ENCODE results near the gene AMACR. TPM values are rescaled to one million over a fixed set of nuclear protein-coding genes. Genes with fewer than 3 reads are reported as not detected.

The AMACR gene
- total and polyA plus RNA-seq, 2 donors (not counting 3 experiments of a cell fraction or from before 2014, with no cell fraction given): 6.7 to 8.7 TPM

- DNase-seq (ENCODE audit: low read depth, low spot score): no peak
- dilution Hi-C loops (cut with MboI; ENCODE audit: extremely low pct_ligation_motif_present, low sequenced_read_pairs): no loop called here
Observed at GRCh38 chr5:34057569-34057968, 49.7 kb upstream of the AMACR start.

More at GRCh38 chr5:34057569-34057968, 49.7 kb upstream of the AMACR start:
- Histone ChIP-seq H3K36me3 (ENCODE audit: control insufficient read depth in 2 of 2, extremely low read depth in 1 of 2, insufficient read depth in 2 of 2, low read length in 2 of 2) (no peaks in the 10 kb centered on the region), H3K4me1 (ENCODE audit: control insufficient read depth, extremely low read depth, insufficient read depth, low read length) (no peaks in the 10 kb centered on the region), H2AFZ (ENCODE audit: low read depth, low read length) (no peak overlapping the region), H3K9me1 (replicated peaks; ENCODE audit: control insufficient read depth, extremely low read depth, insufficient read depth, low read length) (no peaks in the 10 kb centered on the region), H3K9ac (replicated peaks; ENCODE audit: extremely low read depth, insufficient read depth, low read length) (no peak overlapping the region), H3K79me2 (ENCODE audit: control insufficient read depth, insufficient read depth, low read length) (no peaks in the 10 kb centered on the region), H4K20me1 (replicated peaks; ENCODE audit: control insufficient read depth, extremely low read depth, insufficient read depth, low read length) (no peaks in the 10 kb centered on the region), H3K27ac (ENCODE audit: insufficient read depth, low read depth, low read length) (no peak overlapping the region), H3K27me3 (ENCODE audit: control insufficient read depth in 2 of 2, insufficient read depth in 2 of 2, low read length in 2 of 2) (no peaks in the 10 kb centered on the region), H3K4me3 (replicated peaks in 1 of 3; ENCODE audit: insufficient read depth in 1 of 3, low read depth in 1 of 3, low read length in 3 of 3) (no peak overlapping the region), H3K4me2 (ENCODE audit: insufficient read depth, low read length) (no peak overlapping the region), H3K9me3 (replicated peaks; ENCODE audit: control insufficient read depth, insufficient read depth, low read length) (no peaks in the 10 kb centered on the region)
- no TSS peak for BruUV-seq (replicated peaks)
- FAIRE-seq: no peak
- no peak for TF ChIP-seq JUN (IDR thresholded peaks at IDR 0.05; ENCODE audit: borderline replicate concordance, insufficient read depth, insufficient read length, low read depth)
- no peak for TF ChIP-seq MAX (IDR thresholded peaks at IDR 0.05; ENCODE audit: insufficient read depth, insufficient read length)
- no peak for TF ChIP-seq GATA2 (IDR thresholded peaks at IDR 0.05; ENCODE audit: insufficient read depth, insufficient read length, low read depth, low read length)
- TF ChIP-seq FOS (IDR thresholded peaks at IDR 0.05; ENCODE audit: borderline replicate concordance, insufficient read depth, low read length): no peak
- TF ChIP-seq MYC (IDR thresholded peaks at IDR 0.05; ENCODE audit: low read depth, low read length): no peak
- TF ChIP-seq POLR2AphosphoS5 (IDR thresholded peaks at IDR 0.05; ENCODE audit: insufficient read depth, low read depth, low read length): no peak
- no peak for TF ChIP-seq CTCF (IDR thresholded peaks at IDR 0.05; ENCODE audit: extremely low read depth in 1 of 2, insufficient read depth in 1 of 2, low read depth in 1 of 2, low read length in 2 of 2)
- no peak for TF ChIP-seq EZH2 (IDR thresholded peaks at IDR 0.05; ENCODE audit: borderline replicate concordance, low read depth, low read length, severe bottlenecking)
- TF ChIP-seq POLR2A (IDR thresholded peaks at IDR 0.05; ENCODE audit: low read depth, low read length): no peak
- ChIA-PET CTCF (no interaction called here), POLR2A (no interaction called here)
- intact Hi-C loops (cut with micrococcal nuclease): no loop called here
